Skeletal muscle satellite cell (primary cell): ENCODE data around the gene RERE. TPM values are rescaled to one million over a fixed set of nuclear protein-coding genes. Genes with fewer than 3 reads are reported as not detected.

Source experiments
- H3K27me3 ChIP-seq: 2 replicates; pipeline ENCODE4 v1.7.0; 2013; ENCODE audit warnings: low read length; ENCODE audit not compliant: control insufficient read depth, insufficient read depth
- H3K36me3 ChIP-seq: 2 replicates; pipeline ENCODE4 v1.7.0; 2013; ENCODE audit warnings: mild to moderate bottlenecking, control low read depth, low read length; ENCODE audit not compliant: insufficient read depth
- H3K4me1 ChIP-seq: 2 replicates; pipeline ENCODE4 v1.7.0; 2013; ENCODE audit warnings: low read length; ENCODE audit not compliant: control insufficient read depth, insufficient read depth
- H3K4me2 ChIP-seq: 2 replicates; pipeline ENCODE4 v1.7.0; 2013; ENCODE audit warnings: mild to moderate bottlenecking, low read length
- H3K4me3 ChIP-seq: 2 replicates; pipeline ENCODE4 v1.7.0; 2013; ENCODE audit warnings: low read length
- H3K9ac ChIP-seq: 2 replicates; pipeline ENCODE4 v1.7.0; 2013; ENCODE audit warnings: mild to moderate bottlenecking, low read depth, low read length, moderate library complexity
- H3K9me3 ChIP-seq: replicated peaks from 2 replicates; pipeline ENCODE4 v1.7.0; 2013; ENCODE audit warnings: mild to moderate bottlenecking, control low read depth, low read length
- small RNA-seq: library from RNA; depleted of rRNA; stranded (forward); fragments of <200 nt; gene quantifications from one replicate; pipeline ENCODE3, GENCODE V24; 2012

The RERE gene

GRCh38 chr1:8314346-8315280, 502.8 kb downstream of the RERE start:
- Histone ChIP-seq H3K36me3 (no peaks in the 10 kb centered on the region), H3K4me3 (no peak overlapping the region), H3K4me2 (no peak overlapping the region), H3K27me3 (no peaks in the 10 kb centered on the region), H3K9ac (no peak overlapping the region), H3K9me3 (no peaks in the 10 kb centered on the region), H3K4me1 (peaks cover 15% of the 10 kb centered on the region)

- no peak overlapping the region for H3K4me2 ChIP-seq
- no peak overlapping the region for H3K9ac ChIP-seq
- no peaks in the 10 kb centered on the region for H3K9me3 ChIP-seq
- H3K36me3 ChIP-seq: no peaks in the 10 kb centered on the region
- H3K27me3 ChIP-seq: no peaks in the 10 kb centered on the region
- no peak overlapping the region for H3K4me3 ChIP-seq
- H3K4me1 ChIP-seq: peaks cover 10% of the 10 kb centered on the region
Measured at GRCh38 chr1:8313231-8313630, 504.2 kb downstream of the RERE start.

- no peaks in the 10 kb centered on the region for H3K9me3 ChIP-seq
- H3K27me3 ChIP-seq: no peaks in the 10 kb centered on the region
- no peak overlapping the region for H3K4me2 ChIP-seq
- H3K36me3 ChIP-seq: no peaks in the 10 kb centered on the region
- no peak overlapping the region for H3K9ac ChIP-seq
- H3K4me1 ChIP-seq: peaks cover 4% of the 10 kb centered on the region
- no peak overlapping the region for H3K4me3 ChIP-seq
Measured at GRCh38 chr1:8312235-8313218, 504.9 kb downstream of the RERE start.

- Histone ChIP-seq H3K4me1 (peaks cover 3% of the 10 kb centered on the region), H3K4me2 (no peak overlapping the region), H3K4me3 (no peak overlapping the region), H3K9me3 (no peaks in the 10 kb centered on the region), H3K36me3 (no peaks in the 10 kb centered on the region), H3K27me3 (no peaks in the 10 kb centered on the region), H3K9ac (no peak overlapping the region)
Measured at GRCh38 chr1:8311068-8311718, 506.2 kb downstream of the RERE start.

- no peak overlapping the region for H3K9ac ChIP-seq
- no peak overlapping the region for H3K4me3 ChIP-seq
- H3K4me1 ChIP-seq: peaks cover 7% of the 10 kb centered on the region
- no peak overlapping the region for H3K4me2 ChIP-seq
- H3K27me3 ChIP-seq: no peaks in the 10 kb centered on the region
- H3K9me3 ChIP-seq: no peaks in the 10 kb centered on the region
- H3K36me3 ChIP-seq: no peaks in the 10 kb centered on the region
Measured at GRCh38 chr1:8307628-8308027, 509.8 kb downstream of the RERE start.

- Histone ChIP-seq H3K9ac (no peak overlapping the region), H3K4me2 (no peak overlapping the region), H3K4me3 (no peak overlapping the region), H3K36me3 (no peaks in the 10 kb centered on the region), H3K9me3 (no peaks in the 10 kb centered on the region), H3K4me1 (peaks cover 13% of the 10 kb centered on the region), H3K27me3 (no peaks in the 10 kb centered on the region)
Measured at GRCh38 chr1:8303876-8304275, 513.6 kb downstream of the RERE start.

DNA sequence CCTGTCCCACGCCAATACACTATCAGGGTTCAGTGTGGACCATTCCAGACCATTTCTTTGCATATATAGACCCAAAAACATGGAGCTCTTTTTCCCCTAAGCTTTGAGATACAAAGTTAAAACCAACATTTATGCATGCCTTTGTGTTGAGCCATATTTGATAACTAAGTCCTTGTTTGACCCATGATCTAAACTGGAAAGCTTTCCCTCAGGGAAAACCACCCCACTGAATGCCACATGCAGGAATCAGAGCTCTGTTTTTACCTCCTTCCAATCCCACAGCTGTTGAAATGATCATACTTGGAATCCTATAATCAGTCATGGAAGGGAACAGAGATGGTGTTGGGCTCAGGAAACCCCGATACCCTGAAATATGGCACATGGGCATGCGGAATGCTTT, 514.3 kb downstream of the RERE start:
- no peaks in the 10 kb centered on the region for H3K36me3 ChIP-seq
- H3K4me2 ChIP-seq: peak overlapping the region; percentile 71
- no peaks in the 10 kb centered on the region for H3K27me3 ChIP-seq
- peaks cover 13% of the 10 kb centered on the region for H3K4me1 ChIP-seq
- no peaks in the 10 kb centered on the region for H3K9me3 ChIP-seq
- no peak overlapping the region for H3K9ac ChIP-seq
- no peak overlapping the region for H3K4me3 ChIP-seq

Small RNA genes lying within 50 kb of the gene (small RNA-seq; reads per million reads assigned to genes)
- not detected for gene MIR6728
- gene RF00019: not detected
- not detected for gene RF00599
